Hepatocyte (in vitro differentiated cells): ENCODE data around the gene CX3CL1. TPM values are rescaled to one million over a fixed set of nuclear protein-coding genes. Genes with fewer than 3 reads are reported as not detected.

ENCODE experiments used
- DNase-seq: peaks from one replicate; pipeline ENCODE4 v3.0.0-alpha.2; 2016; ENCODE audit warnings: low spot score
- H2AFZ ChIP-seq: fragments of 200-600 bp; sonication (generic); 2 replicates; pipeline ENCODE4 v1.6.0; 2016; ENCODE audit warnings: antibody characterized with exemption, mild to moderate bottlenecking
- H3K27ac ChIP-seq: fragments of 200-600 bp; sonication (generic); 2 replicates; pipeline ENCODE4 v1.5.1; 2016; ENCODE audit warnings: mild to moderate bottlenecking
- H3K27me3 ChIP-seq: fragments of 200-600 bp; sonication (generic); 2 replicates; pipeline ENCODE4 v1.6.1; 2016
- H3K36me3 ChIP-seq: fragments of 200-600 bp; sonication (generic); replicated peaks from 2 replicates; pipeline ENCODE4 v1.5.1; 2016; ENCODE audit warnings: low read depth; ENCODE audit not compliant: insufficient read depth
- H3K4me1 ChIP-seq: fragments of 200-600 bp; sonication (generic); 2 replicates; pipeline ENCODE4 v1.5.1; 2016; ENCODE audit warnings: mild to moderate bottlenecking, moderate library complexity; ENCODE audit not compliant: insufficient read depth
- H3K4me2 ChIP-seq: fragments of 200-600 bp; sonication (generic); 2 replicates; pipeline ENCODE4 v1.6.0; 2016
- H3K4me3 ChIP-seq: fragments of 200-600 bp; sonication (generic); 2 replicates; pipeline ENCODE4 v1.5.1; 2016; ENCODE audit warnings: mild to moderate bottlenecking
- H3K79me2 ChIP-seq: fragments of 200-600 bp; sonication (generic); 2 replicates; pipeline ENCODE4 v1.6.0; 2017; ENCODE audit warnings: mild to moderate bottlenecking
- H3K9me2 ChIP-seq: fragments of 200-600 bp; sonication (generic); replicated peaks from 2 replicates; pipeline ENCODE4 v1.6.0; 2017; ENCODE audit warnings: mild to moderate bottlenecking; ENCODE audit not compliant: insufficient read depth
- H3K9me3 ChIP-seq: fragments of 200-600 bp; sonication (generic); 2 replicates; pipeline ENCODE4 v1.5.1; 2016; ENCODE audit warnings: low read depth, mild to moderate bottlenecking
- H4K20me1 ChIP-seq: fragments of 200-600 bp; sonication (generic); 2 replicates; pipeline ENCODE4 v1.6.0; 2016; ENCODE audit warnings: mild to moderate bottlenecking; ENCODE audit not compliant: insufficient read depth, poor library complexity, severe bottlenecking
- CTCF ChIP-seq: fragments of 200-600 bp; sonication (generic); IDR thresholded peaks from 2 replicates; pipeline ENCODE4 v1.5.1; 2016; ENCODE audit warnings: antibody characterized with exemption, mild to moderate bottlenecking; ENCODE audit not compliant: poor library complexity
- EZH2 ChIP-seq: fragments of 200-600 bp; sonication (generic); IDR thresholded peaks from 2 replicates; pipeline ENCODE4 v1.6.1; 2016; ENCODE audit warnings: antibody characterized with exemption, mild to moderate bottlenecking, borderline replicate concordance
- EZH2phosphoT487 ChIP-seq: fragments of 200-600 bp; sonication (generic); IDR thresholded peaks from one replicate; pipeline ENCODE4 v1.6.1; 2018; ENCODE audit warnings: antibody characterized with exemption, mild to moderate bottlenecking, low read depth, moderate library complexity; ENCODE audit not compliant: unreplicated experiment, severe bottlenecking
- WGBS: methylation state at CpG from one replicate; pipeline ENCODE4 v1.1.6; 2016; ENCODE audit warnings: low lambda C conversion rate; ENCODE audit errors: missing lambda C conversion rate; 5-methylcytosine and 5-hydroxymethylcytosine counted together
- polyA plus RNA-seq: library from polyadenylated mRNA; unstranded; fragments of >200 nt; fragmentation: Nextera tagmentation; extraction: Ambion mirVana; gene quantifications from 2 replicates; pipeline ENCODE4 v1.2.1, GENCODE V29; 2016
- total RNA-seq: library from RNA; depleted of rRNA; stranded (reverse); fragments of >200 nt; gene quantifications from 2 replicates; pipeline ENCODE4 v1.2.3, GENCODE V29; 2014

Gene CX3CL1
- total and polyA plus RNA-seq, 2 experiments from 2014 or later, result 6.6 to 9.4 TPM

- H3K27ac ChIP-seq, result no peak overlapping the region
- 70% methylated on average over 12 of the region's 14 CpGs for WGBS
- no peaks in the 10 kb centered on the region for H3K9me3 ChIP-seq
- no peak overlapping the region for H3K4me2 ChIP-seq
- no peaks in the 10 kb centered on the region for H3K9me2 ChIP-seq
- TF ChIP-seq CTCF (no peak), EZH2phosphoT487 (no peak), EZH2 (no peak)
- no peak for DNase-seq
- peaks cover 2% of the 10 kb centered on the region for H3K27me3 ChIP-seq
- H3K79me2 ChIP-seq, result no peaks in the 10 kb centered on the region
- H3K4me3 ChIP-seq, result no peak overlapping the region
- H3K36me3 ChIP-seq, result no peaks in the 10 kb centered on the region
- no peaks in the 10 kb centered on the region for H3K4me1 ChIP-seq
- H4K20me1 ChIP-seq, result no peaks in the 10 kb centered on the region
- no peak overlapping the region for H2AFZ ChIP-seq
Observed at GRCh38 chr16:57349212-57350031, 22.9 kb upstream of the CX3CL1 start.

- Histone ChIP-seq H3K4me1 (no peaks in the 10 kb centered on the region), H3K27me3 (peaks cover 2% of the 10 kb centered on the region), H3K4me2 (no peak overlapping the region), H3K79me2 (no peaks in the 10 kb centered on the region), H4K20me1 (no peaks in the 10 kb centered on the region), H3K27ac (no peak overlapping the region), H3K9me3 (no peaks in the 10 kb centered on the region), H3K9me2 (no peaks in the 10 kb centered on the region), H3K4me3 (no peak overlapping the region), H2AFZ (no peak overlapping the region), H3K36me3 (no peaks in the 10 kb centered on the region)
- no peak for DNase-seq
- TF ChIP-seq EZH2phosphoT487, result no peak
- TF ChIP-seq EZH2, result no peak
- TF ChIP-seq CTCF, result no peak
- 83% methylated on average over 6 of the region's 6 CpGs for WGBS
Observed at GRCh38 chr16:57352636-57353047, 19.6 kb upstream of the CX3CL1 start.

GRCh38 chr16:57354311-57354710, 18.0 kb upstream of the CX3CL1 start:
- no peak overlapping the region for H3K4me3 ChIP-seq
- no peaks in the 10 kb centered on the region for H3K4me1 ChIP-seq
- H3K9me2 ChIP-seq, result no peaks in the 10 kb centered on the region
- WGBS, result 72% methylated on average over 7 of the region's 7 CpGs
- H3K27me3 ChIP-seq, result peaks cover 2% of the 10 kb centered on the region
- no peak overlapping the region for H2AFZ ChIP-seq
- no peak for TF ChIP-seq EZH2phosphoT487
- no peak for TF ChIP-seq CTCF
- TF ChIP-seq EZH2, result no peak
- H4K20me1 ChIP-seq, result no peaks in the 10 kb centered on the region
- H3K27ac ChIP-seq, result no peak overlapping the region
- no peak overlapping the region for H3K4me2 ChIP-seq
- H3K36me3 ChIP-seq, result no peaks in the 10 kb centered on the region
- no peaks in the 10 kb centered on the region for H3K9me3 ChIP-seq
- DNase-seq, result no peak
- H3K79me2 ChIP-seq, result no peaks in the 10 kb centered on the region
